HFF-Myc (cell line): ENCODE data around the gene CYP26C1.

ENCODE experiments used
- DNase-seq: peaks from one replicate; pipeline ENCODE4 v3.0.0-alpha.2; 2011; ENCODE audit warnings: low read depth; ENCODE audit errors: extremely low read depth
- H3K4me3 ChIP-seq: replicated peaks from 2 replicates; pipeline ENCODE4 v1.5.1; 2011; ENCODE audit warnings: low read depth, mild to moderate bottlenecking, control low read depth, low read length
- TF ChIP-seq, protein P1 (sequence below): IDR thresholded peaks from 2 replicates; pipeline ENCODE4 v1.5.1; 2012; ENCODE audit warnings: mild to moderate bottlenecking, low read depth, low read length, control low read depth; ENCODE audit errors: missing control alignments

Gene CYP26C1

DNA sequence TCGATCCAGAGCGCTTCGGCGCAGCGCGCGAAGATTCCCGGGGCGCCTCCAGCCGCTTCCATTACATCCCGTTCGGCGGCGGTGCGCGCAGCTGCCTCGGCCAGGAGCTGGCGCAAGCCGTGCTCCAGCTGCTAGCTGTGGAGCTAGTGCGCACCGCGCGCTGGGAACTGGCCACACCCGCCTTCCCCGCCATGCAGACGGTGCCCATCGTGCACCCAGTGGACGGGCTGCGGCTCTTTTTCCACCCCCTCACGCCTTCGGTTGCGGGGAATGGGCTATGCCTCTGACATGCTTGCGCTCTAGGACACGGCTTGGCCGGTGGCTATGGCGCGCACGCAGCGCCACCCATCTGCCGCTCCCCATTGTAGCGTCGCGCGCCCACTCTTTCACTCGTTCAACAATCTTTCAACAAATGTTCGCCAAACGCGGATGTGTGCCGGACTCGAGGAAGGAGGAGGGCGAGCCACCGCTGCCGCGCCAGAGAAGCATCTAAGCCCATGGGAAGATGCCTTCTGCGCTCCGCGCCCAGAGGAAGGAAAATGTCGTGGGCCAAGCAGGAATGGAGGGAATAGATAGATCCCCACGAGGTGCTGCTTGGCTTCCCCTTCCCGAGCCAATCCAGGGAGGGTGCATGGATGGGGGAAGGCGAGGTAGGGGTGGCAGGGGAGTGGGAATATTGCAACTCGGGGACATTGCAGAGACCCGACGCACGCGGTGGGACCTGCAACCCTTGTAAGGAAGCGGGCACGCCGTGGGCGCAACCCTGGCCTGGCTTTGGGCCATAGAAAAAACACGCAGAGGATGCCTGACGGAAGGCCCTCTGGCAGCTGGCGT, 8.0 kb downstream of the CYP26C1 start:
- TF ChIP-seq, protein P1, sequence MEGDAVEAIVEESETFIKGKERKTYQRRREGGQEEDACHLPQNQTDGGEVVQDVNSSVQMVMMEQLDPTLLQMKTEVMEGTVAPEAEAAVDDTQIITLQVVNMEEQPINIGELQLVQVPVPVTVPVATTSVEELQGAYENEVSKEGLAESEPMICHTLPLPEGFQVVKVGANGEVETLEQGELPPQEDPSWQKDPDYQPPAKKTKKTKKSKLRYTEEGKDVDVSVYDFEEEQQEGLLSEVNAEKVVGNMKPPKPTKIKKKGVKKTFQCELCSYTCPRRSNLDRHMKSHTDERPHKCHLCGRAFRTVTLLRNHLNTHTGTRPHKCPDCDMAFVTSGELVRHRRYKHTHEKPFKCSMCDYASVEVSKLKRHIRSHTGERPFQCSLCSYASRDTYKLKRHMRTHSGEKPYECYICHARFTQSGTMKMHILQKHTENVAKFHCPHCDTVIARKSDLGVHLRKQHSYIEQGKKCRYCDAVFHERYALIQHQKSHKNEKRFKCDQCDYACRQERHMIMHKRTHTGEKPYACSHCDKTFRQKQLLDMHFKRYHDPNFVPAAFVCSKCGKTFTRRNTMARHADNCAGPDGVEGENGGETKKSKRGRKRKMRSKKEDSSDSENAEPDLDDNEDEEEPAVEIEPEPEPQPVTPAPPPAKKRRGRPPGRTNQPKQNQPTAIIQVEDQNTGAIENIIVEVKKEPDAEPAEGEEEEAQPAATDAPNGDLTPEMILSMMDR = no peak
- peak overlapping the region; percentile 28 for H3K4me3 ChIP-seq
- DNase-seq = no peak

DNA sequence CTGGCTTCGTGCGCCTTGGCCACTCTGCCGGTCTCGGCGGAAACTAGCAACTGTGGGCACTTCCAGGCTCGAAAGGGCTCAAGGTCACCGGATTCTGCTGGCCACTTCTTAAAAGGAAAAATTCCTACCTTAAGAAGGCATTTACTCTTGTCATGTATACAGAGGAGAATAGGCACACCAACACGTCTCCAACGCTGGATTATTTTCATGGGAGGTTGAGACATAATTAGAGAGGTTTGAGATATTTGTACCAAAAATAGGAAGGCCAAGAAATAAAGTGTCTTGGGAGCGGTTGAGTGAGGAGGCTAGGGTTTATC, 8.6 kb downstream of the CYP26C1 start:
- no peak overlapping the region for H3K4me3 ChIP-seq
- DNase-seq = no peak
- TF ChIP-seq, protein P1 = no peak

- TF ChIP-seq, protein P1 = no peak
- no peak for DNase-seq
- no peak overlapping the region for H3K4me3 ChIP-seq
These were observed 10.0 kb downstream of the CYP26C1 start for GRCh38 chr10:93070378-93071176.

- TF ChIP-seq, protein P1 = no peak
- DNase-seq = no peak
- H3K4me3 ChIP-seq = no peak overlapping the region
These were observed 10.5 kb downstream of the CYP26C1 start for GRCh38 chr10:93071177-93071472.

DNA sequence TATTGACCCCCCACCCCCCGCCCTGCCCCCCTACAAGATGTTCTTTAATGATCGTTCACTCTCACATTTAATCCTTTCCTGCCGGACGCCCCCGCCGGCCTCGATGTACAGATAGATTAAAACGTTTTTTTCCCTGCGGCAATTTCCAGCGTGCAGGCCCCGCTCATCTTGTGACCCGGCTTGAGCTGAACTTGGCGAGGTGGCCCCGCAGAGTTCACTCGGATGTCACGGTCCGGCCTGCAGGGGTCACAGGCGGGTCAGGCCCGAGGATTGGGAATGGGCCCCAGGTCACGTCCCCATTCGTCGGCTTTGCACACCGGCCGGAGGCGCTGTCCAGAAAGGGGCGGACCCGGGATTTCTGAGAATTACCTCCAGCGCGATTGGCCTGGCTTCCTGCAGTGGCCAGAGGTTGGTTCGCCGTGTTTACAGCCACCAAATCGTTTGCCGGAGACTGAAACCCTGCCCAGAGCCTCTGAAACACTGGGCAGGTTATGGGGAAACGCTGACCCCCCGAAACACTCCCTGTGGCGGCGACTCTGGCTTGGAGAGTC, 11.2 kb downstream of the CYP26C1 start:
- no peak overlapping the region for H3K4me3 ChIP-seq
- TF ChIP-seq, protein P1 = no peak
- no peak for DNase-seq

- DNase-seq = no peak
- TF ChIP-seq, protein P1 = no peak
- no peak overlapping the region for H3K4me3 ChIP-seq
These were observed 11.7 kb downstream of the CYP26C1 start for GRCh38 chr10:93072225-93072712.
